CD4-positive, alpha-beta T cell (primary cell): ENCODE data around the gene DAPK3. TPM values are rescaled to one million over a fixed set of nuclear protein-coding genes. Genes with fewer than 3 reads are reported as not detected.
A peak's percentile ranks its signal among the peaks of the same experiment; 100 is the strongest.

ENCODE experiments used
- ATAC-seq: fragments of 200-7000 bp; cut with Tn5 transposase; one replicate; pipeline ENCODE4 v1.10.0; 2022; ENCODE audit warnings: mild to moderate bottlenecking; ENCODE audit not compliant: poor library complexity
- CTCF ChIA-PET: fragments of 350-600 bp; sonication (Branson Sonifier 250); formaldehyde crosslinking; loops from one replicate; lab custom pipeline; 2021; ENCODE audit warnings: antibody characterized with exemption, inconsistent platforms; lab: Charles Lee
- POLR2A ChIA-PET: fragments of 350-600 bp; sonication (Branson Sonifier 250); formaldehyde crosslinking; loops from one replicate; lab custom pipeline; 2021; ENCODE audit warnings: antibody characterized with exemption, inconsistent platforms; lab: Charles Lee
- DNase-seq, 14 experiments: peaks; one replicate each; pipeline ENCODE4 v3.0.0-alpha.2; 2013 to 2020; ENCODE audit warnings: mixed read lengths in 2 of 14
- H3K27ac ChIP-seq, 2 donors: one replicate each; pipeline versions ENCODE4 v1.5.1 to v1.7.0; 2013; ENCODE audit warnings: low read length in 2 of 2, low read depth in 1 of 2, mild to moderate bottlenecking in 1 of 2
- H3K27me3 ChIP-seq, 2 experiments: 1 replicate in 1 of 2; 2 replicates in 1 of 2; pipeline versions ENCODE4 v1.6.1 to v1.7.0; 2013; ENCODE audit warnings: low read length in 2 of 2, control low read depth in 1 of 2, mild to moderate bottlenecking in 1 of 2, moderate library complexity in 1 of 2; ENCODE audit not compliant: insufficient read depth in 2 of 2, control insufficient read depth in 1 of 2
- H3K36me3 ChIP-seq: one replicate; pipeline ENCODE4 v1.6.1; 2013; ENCODE audit warnings: low read length, control low read depth; ENCODE audit not compliant: insufficient read depth
- H3K4me1 ChIP-seq: one replicate; pipeline ENCODE4 v1.6.1; 2013; ENCODE audit warnings: low read length, control low read depth; ENCODE audit not compliant: insufficient read depth
- H3K4me3 ChIP-seq: one replicate; pipeline ENCODE4 v1.5.1; 2013; ENCODE audit warnings: mild to moderate bottlenecking, low read length, moderate library complexity
- H3K9me3 ChIP-seq, 2 experiments: 1 replicate in 1 of 2; 2 replicates in 1 of 2; pipeline versions ENCODE4 v1.6.1 to v1.7.0; 2013; ENCODE audit warnings: low read length in 2 of 2, mild to moderate bottlenecking in 2 of 2, control low read depth in 1 of 2, moderate library complexity in 1 of 2; ENCODE audit not compliant: control insufficient read depth in 1 of 2, insufficient read depth in 1 of 2
- H3K27ac Mint-ChIP-seq: one replicate; pipeline ENCODE4 v1.8.0; 2020; ENCODE audit warnings: mixed read lengths
- H3K27me3 Mint-ChIP-seq: one replicate; pipeline ENCODE4 v1.8.0; 2021; ENCODE audit warnings: mixed read lengths
- H3K36me3 Mint-ChIP-seq: one replicate; pipeline ENCODE4 v1.8.0; 2021; ENCODE audit warnings: low read depth, mixed read lengths
- H3K4me1 Mint-ChIP-seq: one replicate; pipeline ENCODE4 v1.8.0; 2021; ENCODE audit warnings: low read depth, mixed read lengths
- H3K4me3 Mint-ChIP-seq: one replicate; pipeline ENCODE4 v1.8.0; 2020; ENCODE audit warnings: mild to moderate bottlenecking, mixed read lengths
- H3K9me3 Mint-ChIP-seq: one replicate; pipeline ENCODE4 v1.8.0; 2020; ENCODE audit warnings: mixed read lengths
- CTCF ChIP-seq: fragments of 200-600 bp; IDR thresholded peaks from one replicate; pipeline ENCODE4 v1.8.0; 2022; ENCODE audit warnings: antibody characterized with exemption, mild to moderate bottlenecking
- intact Hi-C, 2 experiments: fragments of 100-400 bp; cut with DNase I in 1 of 2; cut with micrococcal nuclease in 1 of 2; formaldehyde crosslinking; loops; one replicate each; pipeline versions ENCODE4 v1.15.1 to v1.9.0; 2023 to 2025; cut with DNase I, micrococcal nuclease
- total RNA-seq, 174 experiments: library from RNA in 2 of 174; stranded (reverse) in 2 of 174; gene quantifications; one replicate each; pipeline ENCODE4 v1.2.3 and lab custom pipeline; 2021 to 2026

The DAPK3 gene
- total RNA-seq, 2 experiments from 2014 or later, result 21.1 to 22.9 TPM

DNA sequence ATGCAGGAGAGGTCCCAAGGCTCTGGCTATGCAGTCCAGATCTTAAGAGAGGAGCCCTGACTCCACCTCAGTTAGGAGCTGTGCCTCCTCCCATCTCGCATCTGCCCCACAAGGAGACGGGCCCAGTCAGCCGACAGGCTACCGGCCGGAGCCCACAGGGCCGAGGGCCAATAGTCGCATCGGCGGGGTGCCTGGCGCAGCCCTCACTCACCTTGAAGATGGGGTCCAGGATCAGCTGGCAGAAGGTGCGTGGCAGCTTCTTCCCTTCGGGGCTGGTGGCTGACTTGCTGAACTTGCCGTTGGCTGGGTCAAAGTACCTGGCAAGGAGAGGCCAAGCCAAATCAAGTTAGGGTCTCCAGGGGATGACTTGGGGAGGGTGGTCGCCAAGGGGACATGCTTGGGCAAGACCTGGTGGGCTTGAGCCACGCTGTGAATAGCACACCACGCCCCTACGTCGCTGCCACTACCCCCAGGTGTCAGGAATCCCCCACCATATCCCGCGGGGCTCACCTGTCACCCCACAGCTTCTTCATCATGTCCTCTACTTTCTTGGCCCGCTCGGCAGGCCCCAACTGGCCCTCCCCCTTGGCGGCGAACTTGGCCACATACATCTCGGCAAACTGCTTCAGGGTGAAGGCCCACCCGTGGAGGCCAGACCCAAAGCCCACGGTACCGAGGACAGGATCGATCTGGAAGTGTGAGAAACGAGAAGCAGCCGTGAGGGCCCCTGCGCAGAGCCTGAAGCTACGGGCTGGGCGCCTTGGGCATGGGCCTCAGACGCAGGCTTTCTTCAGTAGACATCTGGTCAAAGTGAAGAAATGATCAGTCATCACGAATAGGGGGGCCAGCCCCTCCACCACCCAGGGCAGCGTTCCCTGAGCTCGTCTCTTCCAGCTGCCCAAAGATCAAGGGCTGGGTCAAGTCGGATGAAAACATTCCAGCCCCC is 11.1 kb upstream of the DAPK3 start:
- peaks cover 88% of the 10 kb centered on the region for H3K36me3 Mint-ChIP-seq
- H3K4me1 Mint-ChIP-seq, result peaks cover 47% of the 10 kb centered on the region
- peak in 2 of 14 experiments; percentile 16 to 43 for DNase-seq

GRCh38 chr19:3981373-3981735 is 10.5 kb upstream of the DAPK3 start:
- Histone ChIP-seq H3K27me3 (peaks cover 0 to 1% of the 10 kb centered on the region in 2 experiments), H3K9me3 (peaks cover 0 to 16% of the 10 kb centered on the region in 2 experiments), H3K27ac (no peak overlapping the region), H3K36me3 (peaks cover 79% of the 10 kb centered on the region), H3K4me3 (no peak overlapping the region), H3K4me1 (peaks cover 57% of the 10 kb centered on the region)
- ATAC-seq, result no peak
- H3K36me3 Mint-ChIP-seq, result peaks cover 90% of the 10 kb centered on the region
- CTCF ChIA-PET, result no interaction called here
- no peaks in the 10 kb centered on the region for H3K27me3 Mint-ChIP-seq
- no peak for DNase-seq
- intact Hi-C loops, result loop anchor here in 1 of 2 experiments (10.0 kb wide), 1 partner anchor 123 kb away; no protein-coding TSS in a partner anchor
- no peak for TF ChIP-seq CTCF
- peak overlapping the region; percentile 2 for H3K4me3 Mint-ChIP-seq
- H3K27ac Mint-ChIP-seq, result peak overlapping the region; percentile 24
- POLR2A ChIA-PET, result no interaction called here
- no peaks in the 10 kb centered on the region for H3K9me3 Mint-ChIP-seq
- peaks cover 42% of the 10 kb centered on the region for H3K4me1 Mint-ChIP-seq

More for the DNA sequence above, 11.1 kb upstream of the DAPK3 start:
- ChIA-PET POLR2A (interaction anchor here (0.5 to 4.9 kb wide), 2 partner anchors 12 to 157 kb away, joined by 4 to 72 read pairs; partner anchors contain the start of gene DAPK3), CTCF (no interaction called here)
- no peak for TF ChIP-seq CTCF
- Histone ChIP-seq H3K4me1 (peaks cover 63% of the 10 kb centered on the region), H3K36me3 (peaks cover 72% of the 10 kb centered on the region), H3K27ac (no peak overlapping the region), H3K27me3 (no peaks in the 10 kb centered on the region), H3K9me3 (peaks cover 0 to 13% of the 10 kb centered on the region in 2 experiments), H3K4me3 (no peak overlapping the region)
- Mint-ChIP-seq H3K4me3 (peak overlapping the region; percentile 97), H3K27ac (peak overlapping the region; percentile 91), H3K27me3 (no peaks in the 10 kb centered on the region), H3K9me3 (no peaks in the 10 kb centered on the region)
- no peak for ATAC-seq
- intact Hi-C loops, result loop anchor here in 1 of 2 experiments (10.0 kb wide), 1 partner anchor 123 kb away; no protein-coding TSS in a partner anchor

- no peak overlapping the region for H3K4me3 ChIP-seq
- DNase-seq (peak in 2 of 14 experiments; percentile 23 to 39), ATAC-seq (no peak)
- intact Hi-C loops, result loop anchor here in 1 of 2 experiments (10.0 kb wide), 1 partner anchor 124 kb away; no protein-coding TSS in a partner anchor
- peaks cover 0 to 18% of the 10 kb centered on the region in 2 experiments for H3K9me3 ChIP-seq
- H3K27me3 ChIP-seq, result peaks cover 0 to 3% of the 10 kb centered on the region in 2 experiments
- peaks cover 86% of the 10 kb centered on the region for H3K36me3 ChIP-seq
- no peak overlapping the region for H3K27ac Mint-ChIP-seq
- H3K27me3 Mint-ChIP-seq, result no peaks in the 10 kb centered on the region
- H3K9me3 Mint-ChIP-seq, result no peaks in the 10 kb centered on the region
- peaks cover 49% of the 10 kb centered on the region for H3K4me1 ChIP-seq
- H3K27ac ChIP-seq, result no peak overlapping the region
- peaks cover 94% of the 10 kb centered on the region for H3K36me3 Mint-ChIP-seq
- TF ChIP-seq CTCF, result no peak
- CTCF ChIA-PET, result no interaction called here
- H3K4me1 Mint-ChIP-seq, result peaks cover 34% of the 10 kb centered on the region
- no peak overlapping the region for H3K4me3 Mint-ChIP-seq
- POLR2A ChIA-PET, result interaction anchor here (0.6 to 1.6 kb wide), 4 partner anchors 10 to 409 kb away, joined by 3 to 7 read pairs (median 4); partner anchors contain the start of gene DAPK3
Measured at GRCh38 chr19:3980353-3981251, 9.7 kb upstream of the DAPK3 start.
